Smooth muscle cell of the umbilical artery (primary cell): ENCODE data around the gene MCU. TPM values are rescaled to one million over a fixed set of nuclear protein-coding genes. Genes with fewer than 3 reads are reported as not detected.

Experiments used
- total RNA-seq: library from RNA; depleted of rRNA; stranded (reverse); fragments of >200 nt; gene quantifications from 2 replicates; pipeline ENCODE4 v1.2.3, GENCODE V29; 2014

The MCU gene, protein sequence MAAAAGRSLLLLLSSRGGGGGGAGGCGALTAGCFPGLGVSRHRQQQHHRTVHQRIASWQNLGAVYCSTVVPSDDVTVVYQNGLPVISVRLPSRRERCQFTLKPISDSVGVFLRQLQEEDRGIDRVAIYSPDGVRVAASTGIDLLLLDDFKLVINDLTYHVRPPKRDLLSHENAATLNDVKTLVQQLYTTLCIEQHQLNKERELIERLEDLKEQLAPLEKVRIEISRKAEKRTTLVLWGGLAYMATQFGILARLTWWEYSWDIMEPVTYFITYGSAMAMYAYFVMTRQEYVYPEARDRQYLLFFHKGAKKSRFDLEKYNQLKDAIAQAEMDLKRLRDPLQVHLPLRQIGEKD
- total RNA-seq, result 27.1 and 41.9 TPM in 2 replicates

DNA sequence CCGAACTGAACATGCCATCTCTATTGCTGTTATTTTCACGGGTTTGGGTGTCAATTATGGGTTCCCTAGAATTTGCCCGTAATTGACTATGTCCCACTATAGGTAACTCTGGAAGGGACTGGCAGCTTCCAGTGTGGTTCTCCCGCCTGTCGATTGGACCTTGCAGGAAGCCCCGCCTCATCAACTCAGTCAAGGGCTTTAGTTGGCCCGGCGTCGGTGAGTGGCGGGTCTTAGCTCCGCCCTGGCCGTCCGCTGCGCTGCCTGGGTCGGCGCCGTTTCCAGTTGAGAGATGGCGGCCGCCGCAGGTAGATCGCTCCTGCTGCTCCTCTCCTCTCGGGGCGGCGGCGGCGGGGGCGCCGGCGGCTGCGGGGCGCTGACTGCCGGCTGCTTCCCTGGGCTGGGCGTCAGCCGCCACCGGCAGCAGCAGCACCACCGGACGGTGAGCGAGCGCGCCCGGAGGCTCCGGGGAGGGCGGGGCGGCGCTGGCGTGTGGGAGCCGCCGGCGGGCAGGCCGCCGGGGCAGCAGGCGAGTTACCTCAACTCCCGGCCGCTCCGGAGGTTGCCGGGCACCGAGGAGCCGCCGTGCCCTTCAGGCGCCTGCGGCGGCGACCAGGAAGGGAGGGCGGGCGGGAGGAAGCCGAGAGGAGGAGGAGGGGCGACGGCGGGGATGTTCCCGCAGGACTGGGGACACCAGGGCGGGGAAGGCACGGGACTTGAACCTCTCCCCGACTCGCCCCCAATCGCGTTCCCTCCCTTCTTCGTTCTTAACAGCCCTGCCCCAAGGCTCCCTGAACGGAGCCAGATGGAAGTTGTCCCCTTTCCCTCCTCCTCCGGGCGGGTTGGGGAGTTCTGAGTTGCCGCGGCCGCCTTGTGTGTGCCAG lies at the start of gene MCU:
TSS of gene MCU (plus strand) at position 281 of the 881 bp plus-strand sequence. CDS start at position 290, 9 bp downstream.

DNA sequence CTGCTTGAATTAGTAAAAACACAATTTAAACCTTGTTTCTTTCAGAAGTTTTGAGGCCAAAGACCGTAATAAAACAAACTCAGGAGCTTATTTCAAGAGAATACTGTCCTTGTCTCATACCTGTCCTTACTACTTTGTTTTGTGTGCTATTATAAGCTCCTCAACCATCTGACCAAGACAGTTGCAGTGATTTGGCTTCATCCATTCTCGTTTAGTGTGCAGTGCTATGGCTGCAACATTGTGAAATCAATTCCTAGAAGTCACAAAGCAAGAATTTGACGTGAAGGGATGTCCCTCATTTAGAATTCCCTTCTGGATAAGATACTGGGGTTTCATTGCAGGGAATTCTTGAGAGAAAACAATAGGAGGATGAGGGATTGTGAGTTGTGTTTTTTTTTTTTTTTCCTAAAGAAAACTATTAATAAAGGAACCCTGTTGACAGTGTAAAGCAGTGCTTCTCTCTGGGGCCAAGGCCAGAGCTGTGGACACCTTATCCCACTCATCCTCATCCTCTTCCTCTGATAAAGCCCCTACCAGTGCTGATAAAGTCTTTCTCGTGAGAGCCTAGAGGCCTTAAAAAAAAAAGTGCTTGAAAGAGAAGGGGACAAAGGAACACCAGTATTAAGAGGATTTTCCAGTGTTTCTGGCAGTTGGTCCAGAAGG lies 201.3 kb downstream of the MCU start, which contains the start of gene OIT3:
TSS of gene OIT3 (plus strand) at position 604 of the 663 bp plus-strand sequence. CDS start 60 bp downstream, outside the sequence.

Other genes starting within 250 kb of the MCU start
- gene MICU1, start 66.1 kb upstream of the MCU start, total RNA-seq, result 47.9 and 57.9 TPM in 2 replicates
- gene OIT3, start 201.6 kb downstream of the MCU start, total RNA-seq, result under 0.01 and 0.09 TPM in 2 replicates